Stimulated activated CD8-positive, alpha-beta memory T cell treated with anti-CD3 and anti-CD28 coated beads, Interleukin-12 subunit alpha, Interleukin-12 subunit beta, amount 100 ng/mL, for 24 hours (primary cell): ENCODE measurements around the gene PRSS35.
"Not testable (repeated sequence)": the region's sequence is repeated elsewhere in the genome, so short reads cannot be mapped to it uniquely, and the experiment has no call there.

Experiments
- DNase-seq: peaks from one replicate; pipeline ENCODE4 v3.0.0-alpha.2; 2020; ENCODE audit errors: extremely low read depth

The PRSS35 gene

GRCh38 chr6:83517500-83517899, 5.2 kb downstream of the PRSS35 start:
- no peak for DNase-seq

GRCh38 chr6:83518816-83519480, 6.6 kb downstream of the PRSS35 start:
- DNase-seq, result no peak

GRCh38 chr6:83536034-83536646, 23.8 kb downstream of the PRSS35 start:
- DNase-seq, result no peak

GRCh38 chr6:83536647-83537589, 24.6 kb downstream of the PRSS35 start:
- DNase-seq, result no peak

- no peak for DNase-seq
These were observed 27.3 kb downstream of the PRSS35 start for GRCh38 chr6:83539678-83540077.

- DNase-seq, result no peak
These were observed 34.3 kb downstream of the PRSS35 start for GRCh38 chr6:83546636-83547035.

GRCh38 chr6:83550482-83550881, 38.1 kb downstream of the PRSS35 start:
- not testable (repeated sequence) for DNase-seq

GRCh38 chr6:83551748-83552147, 39.4 kb downstream of the PRSS35 start:
- DNase-seq, result not testable (repeated sequence)

GRCh38 chr6:83556871-83557270, 44.5 kb downstream of the PRSS35 start:
- DNase-seq, result no peak

- no peak for DNase-seq
These were observed 46.6 kb downstream of the PRSS35 start for GRCh38 chr6:83558975-83559374.

GRCh38 chr6:83571663-83572185, 59.4 kb downstream of the PRSS35 start:
- DNase-seq, result not testable (repeated sequence)

- no peak for DNase-seq
These were observed 62.4 kb downstream of the PRSS35 start for GRCh38 chr6:83574783-83575182.
